Fibroblast of mammary gland (primary cell): ENCODE data around the gene HPD.

Source experiments
- DNase-seq: peaks from one replicate; pipeline ENCODE4 v3.0.0-alpha.2; 2010; ENCODE audit warnings: low read depth
- H3K4me3 ChIP-seq: 2 replicates; pipeline ENCODE4 v1.5.1; 2011; ENCODE audit warnings: low read depth, mild to moderate bottlenecking, low read length, moderate library complexity; ENCODE audit not compliant: control insufficient read depth
- CTCF ChIP-seq: conservative IDR thresholded peaks from 2 replicates; pipeline ENCODE4 v1.5.1; 2011; ENCODE audit warnings: low read depth, low read length, inconsistent platforms; ENCODE audit not compliant: control insufficient read depth, insufficient read depth

HPD gene

DNA sequence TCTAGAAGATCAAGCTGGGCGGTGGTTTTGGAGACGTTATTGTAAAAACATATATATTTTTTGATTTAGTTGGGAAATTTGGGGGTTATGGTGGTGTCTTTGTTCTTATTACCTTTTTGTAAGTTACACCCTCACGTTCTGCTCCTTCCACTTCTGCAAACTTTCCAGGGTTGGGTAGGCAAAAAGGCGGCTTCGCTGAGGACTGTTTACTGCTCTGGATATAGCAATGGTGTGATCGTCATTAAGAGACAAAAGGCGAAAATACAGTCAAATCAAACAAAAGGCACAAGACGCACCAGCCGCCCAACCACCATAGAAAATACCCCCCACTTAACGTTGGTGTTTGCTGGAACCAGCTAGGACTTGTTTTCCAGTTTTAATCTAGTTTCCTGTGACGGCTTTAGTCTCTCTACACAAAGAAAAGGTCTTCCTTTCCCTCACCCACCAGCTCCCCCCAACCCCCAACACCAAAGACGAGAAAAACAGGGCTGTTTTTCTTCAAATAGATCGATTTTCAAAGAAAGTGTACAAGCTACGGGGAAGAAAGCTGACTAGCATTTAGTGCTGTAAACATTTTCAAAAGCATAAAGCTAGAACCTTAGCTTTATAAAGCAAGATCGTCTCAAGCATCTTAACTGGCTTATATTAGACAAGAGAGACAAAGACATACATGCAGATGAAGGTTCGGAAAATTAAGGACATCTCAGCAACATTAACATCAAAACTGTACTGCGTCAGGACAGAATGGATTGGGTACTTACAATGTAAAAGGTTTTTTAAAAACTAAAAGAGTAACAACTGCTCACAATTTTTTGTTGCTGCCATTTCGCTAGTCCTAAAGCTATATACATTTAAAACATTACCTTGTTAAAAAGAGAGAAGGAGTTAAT lies 56.8 kb downstream of the HPD start:
- no peak for TF ChIP-seq CTCF
- peak overlapping the region; percentile 53 for H3K4me3 ChIP-seq
- peak; percentile 47 for DNase-seq

DNA sequence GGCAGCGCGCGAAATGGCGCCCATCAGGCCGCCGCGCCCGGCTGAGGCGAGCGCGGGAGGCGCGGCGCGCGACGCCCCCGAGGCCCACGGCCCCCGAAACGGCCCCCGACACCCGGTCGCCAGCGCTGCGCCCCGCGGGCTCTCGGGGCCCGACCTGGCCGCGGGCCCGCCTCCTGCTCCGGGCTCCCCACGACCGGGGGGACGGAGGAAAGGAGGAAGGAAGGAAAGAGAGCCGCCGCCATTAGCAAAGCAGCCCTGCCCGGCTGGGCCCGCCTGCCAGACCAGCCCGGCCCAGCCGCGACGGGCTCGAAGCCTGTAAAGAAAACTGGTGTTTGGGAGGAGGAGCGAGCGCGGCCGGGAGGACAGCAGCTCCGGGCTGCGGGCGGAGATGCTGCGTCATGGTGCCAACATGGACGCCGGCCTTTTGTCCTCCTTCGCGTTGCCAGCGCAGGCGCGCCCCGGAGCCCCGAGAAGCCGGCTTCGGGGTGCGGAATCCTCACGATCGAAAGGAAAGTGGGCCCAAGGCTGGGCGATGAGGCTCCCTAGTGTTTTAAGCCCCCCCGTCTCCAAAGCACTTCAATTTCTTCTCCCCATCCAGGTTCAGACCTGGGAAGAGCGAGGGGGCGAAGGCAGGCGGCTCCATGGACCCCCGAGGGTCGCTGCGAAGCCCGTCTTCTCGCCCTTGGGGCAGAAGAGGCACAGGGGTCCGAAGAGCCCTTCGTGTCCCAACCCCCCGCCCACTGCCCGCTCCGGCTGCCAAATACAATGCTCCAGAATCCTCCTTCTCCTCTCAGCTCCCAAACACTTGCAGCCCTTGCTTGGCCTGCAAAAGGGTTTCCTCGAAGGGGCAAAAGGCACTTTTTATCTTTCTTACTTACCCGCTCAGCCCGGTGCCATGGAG lies 57.7 kb downstream of the HPD start:
- no peak for TF ChIP-seq CTCF

GRCh38 chr12:121799842-121800693 lies 58.6 kb downstream of the HPD start:
- TF ChIP-seq CTCF: no peak

More for the DNA sequence above, 57.7 kb downstream of the HPD start:
- H3K4me3 ChIP-seq: peak overlapping the region; percentile 53
- peak; percentile 82 for DNase-seq

DNA sequence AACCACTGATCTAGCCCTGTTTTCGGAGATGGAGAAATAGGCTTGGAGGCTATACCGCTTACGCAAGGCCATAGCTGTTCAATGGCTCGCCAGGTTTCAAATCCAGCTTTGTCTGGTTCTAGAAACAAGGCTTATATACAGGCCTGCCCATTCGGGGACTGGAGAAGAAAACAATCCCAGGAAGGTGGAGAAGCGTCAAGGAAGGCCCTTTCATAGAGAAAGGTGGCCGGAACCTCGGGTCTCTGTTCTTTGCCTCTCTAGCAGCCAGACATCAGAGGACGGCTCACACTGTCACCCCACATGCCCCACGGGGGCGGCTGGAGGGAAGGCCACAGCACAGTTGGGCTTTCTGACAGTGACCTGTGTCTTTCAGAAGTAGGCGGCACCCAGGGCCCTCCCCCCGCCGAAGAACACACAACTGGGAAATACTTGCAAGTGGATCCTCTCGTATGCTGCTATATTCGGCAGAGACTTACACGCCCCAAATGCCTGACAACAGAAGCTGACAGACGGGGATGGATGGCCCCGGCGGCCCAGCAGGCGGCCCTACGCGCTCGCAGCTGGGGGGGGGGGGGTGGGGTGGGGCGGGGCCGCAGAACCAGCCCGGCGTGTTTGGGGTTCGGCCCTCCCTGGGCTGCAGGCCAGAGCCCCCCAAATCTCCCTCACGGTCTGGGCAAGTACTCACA lies 59.4 kb downstream of the HPD start:
- DNase-seq: peak; percentile 84
- peak overlapping the region; percentile 51 for H3K4me3 ChIP-seq
- TF ChIP-seq CTCF: no peak

More at GRCh38 chr12:121799842-121800693, 58.6 kb downstream of the HPD start:
- H3K4me3 ChIP-seq: peak overlapping the region; percentile 51
- DNase-seq: peak; percentile 88

GRCh38 chr12:121798787-121799155 lies 59.9 kb downstream of the HPD start:
- no peak for TF ChIP-seq CTCF
- no peak for DNase-seq
- H3K4me3 ChIP-seq: peak overlapping the region; percentile 34
